ENCODE results near the gene HFE. TPM values are rescaled to one million over a fixed set of nuclear protein-coding genes. Genes with fewer than 3 reads are reported as not detected.

Gene HFE
- total and polyA plus RNA-seq, 2 of the 13 experiments (the other 11 are each of a cell fraction or from before 2014, with no cell fraction given), result 3.7 to 6.3 TPM

GRCh38 chr6:26044140-26045064, 42.8 kb upstream of the HFE start (continued):
- TF ChIP-seq RXRB (CRISPR knock-in tag; IDR thresholded peaks at IDR 0.05; ENCODE audit: borderline replicate concordance) (no peak; the same call in 1 of the 2 replicates), HMG20B (CRISPR knock-in tag; conservative IDR thresholded peaks at IDR 0.05) (no peak), KAT7 (CRISPR knock-in tag; IDR thresholded peaks at IDR 0.05; ENCODE audit: borderline replicate concordance) (no peak), ZNF770 (CRISPR knock-in tag; IDR thresholded peaks at IDR 0.05) (peak; percentile 88), NR2F2 (IDR thresholded peaks at IDR 0.05; ENCODE audit: borderline replicate concordance, low read depth) (peak; percentile 43; the same call in 1 of the 2 replicates), ZNF850 (CRISPR knock-in tag; conservative IDR thresholded peaks at IDR 0.05) (no peak), ZKSCAN1 (IDR thresholded peaks at IDR 0.05; ENCODE audit: low read length) (no peak; the same call in 1 of the 2 replicates), ZBTB49 (CRISPR knock-in tag; IDR thresholded peaks at IDR 0.05; ENCODE audit: borderline replicate concordance) (no peak), MLXIP (CRISPR knock-in tag; IDR thresholded peaks at IDR 0.05; ENCODE audit: borderline replicate concordance) (peak; percentile 60; the same call in 1 of the 2 replicates), ZNF674 (CRISPR knock-in tag; IDR thresholded peaks at IDR 0.05; ENCODE audit: low read depth) (0 out of 2 replicates have a peak, but pooled peaks have one; percentile 65), SNAPC5 (CRISPR knock-in tag; IDR thresholded peaks at IDR 0.05; ENCODE audit: borderline replicate concordance) (0 out of 2 replicates have a peak, but pooled peaks have one; percentile 19), ZNF709 (CRISPR knock-in tag; IDR thresholded peaks at IDR 0.05) (no peak), ZNF577 (CRISPR knock-in tag; IDR thresholded peaks at IDR 0.05; ENCODE audit: borderline replicate concordance, low read depth) (no peak), ZNF570 (CRISPR knock-in tag; IDR thresholded peaks at IDR 0.05; ENCODE audit: borderline replicate concordance) (no peak), ZSCAN29 (CRISPR knock-in tag; conservative IDR thresholded peaks at IDR 0.05) (no peak), NFE2L2 (IDR thresholded peaks at IDR 0.05; ENCODE audit: low read length) (no peak), ZBTB33 (CRISPR knock-in tag; IDR thresholded peaks at IDR 0.05) (no peak), ZBTB21 (CRISPR knock-in tag; IDR thresholded peaks at IDR 0.05) (peak; percentile 35; the same call in 1 of the 2 replicates), ZNF615 (CRISPR knock-in tag; IDR thresholded peaks at IDR 0.05; ENCODE audit: borderline replicate concordance) (no peak)
